NCI-H1048 (cell line): ENCODE results near the gene ZNF460.
A peak's percentile ranks its signal among the peaks of the same experiment; 100 is the strongest.
"Not testable (repeated sequence)": the region's sequence is repeated elsewhere in the genome, so short reads cannot be mapped to it uniquely, and the experiment has no call there.

Source experiments
- DNase-seq: peaks from one replicate; lab custom pipeline; 2025; lab: John Stamatoyannopoulos, UW

The ZNF460 gene

GRCh38 chr19:57280165-57280961 is at the start of gene ZNF460:
Gene ZNF460 (plus strand): TSS chr19:57280485. CDS start chr19:57280807, 322 bp downstream.
- DNase-seq, result peak; percentile 91

GRCh38 chr19:57231686-57232085 is 48.6 kb upstream of the ZNF460 start:
- no peak for DNase-seq

GRCh38 chr19:57233207-57233606 is 47.1 kb upstream of the ZNF460 start:
- DNase-seq, result no peak

GRCh38 chr19:57239982-57240310 is 40.3 kb upstream of the ZNF460 start:
- no peak for DNase-seq

- DNase-seq, result peak; percentile 70
Observed at GRCh38 chr19:57240311-57241090, 39.8 kb upstream of the ZNF460 start, which contains the start of gene ZNF805. Gene ZNF805 (plus strand): TSS chr19:57240632. CDS start chr19:57240892, 260 bp downstream.

- no peak for DNase-seq
Observed at GRCh38 chr19:57241176-57241575, 39.1 kb upstream of the ZNF460 start.

- DNase-seq, result no peak
Observed at GRCh38 chr19:57242821-57243220, 37.5 kb upstream of the ZNF460 start.

GRCh38 chr19:57244513-57244912 is 35.8 kb upstream of the ZNF460 start:
- no peak for DNase-seq

- no peak for DNase-seq
Observed at GRCh38 chr19:57245066-57245465, 35.2 kb upstream of the ZNF460 start.

GRCh38 chr19:57245959-57246358 is 34.3 kb upstream of the ZNF460 start:
- no peak for DNase-seq

GRCh38 chr19:57248646-57249045 is 31.6 kb upstream of the ZNF460 start:
- DNase-seq, result no peak

GRCh38 chr19:57249329-57249728 is 31.0 kb upstream of the ZNF460 start:
- no peak for DNase-seq

GRCh38 chr19:57253767-57254166 is 26.5 kb upstream of the ZNF460 start:
- DNase-seq, result not testable (repeated sequence)

- no peak for DNase-seq
Observed at GRCh38 chr19:57262044-57262443, 18.2 kb upstream of the ZNF460 start.

GRCh38 chr19:57263244-57263741 is 17.0 kb upstream of the ZNF460 start:
- DNase-seq, result no peak

GRCh38 chr19:57267291-57267690 is 13.0 kb upstream of the ZNF460 start:
- peak; percentile 29 for DNase-seq

- DNase-seq, result no peak
Observed at GRCh38 chr19:57269515-57270250, 10.6 kb upstream of the ZNF460 start.

- DNase-seq, result no peak
Observed at GRCh38 chr19:57271280-57271679, 9.0 kb upstream of the ZNF460 start.

- DNase-seq, result no peak
Observed at GRCh38 chr19:57273014-57273413, 7.3 kb upstream of the ZNF460 start.

- no peak for DNase-seq
Observed at GRCh38 chr19:57276430-57276829, 3.9 kb upstream of the ZNF460 start.

- not testable (repeated sequence) for DNase-seq
Observed at GRCh38 chr19:57278481-57278880, 1.8 kb upstream of the ZNF460 start.

GRCh38 chr19:57279418-57280164 is 694 bp upstream of the ZNF460 start:
- peak; percentile 86 for DNase-seq
